H1 (cell line): ENCODE data around the gene YIPF1. TPM values are rescaled to one million over a fixed set of nuclear protein-coding genes. Genes with fewer than 3 reads are reported as not detected.

Source experiments
- CTCF ChIA-PET: fragments of 300-600 bp; sonication (Branson Sonifier 250); formaldehyde crosslinking; loops from one replicate; lab custom pipeline; 2021; ENCODE audit not compliant: partially characterized antibody; lab: Charles Lee
- POLR2A ChIA-PET: fragments of 300-600 bp; sonication (Branson Sonifier 250); formaldehyde crosslinking; loops from one replicate; lab custom pipeline; 2021; ENCODE audit warnings: inconsistent platforms; ENCODE audit not compliant: partially characterized antibody; lab: Charles Lee
- DNase-seq, 2 experiments: peaks; one replicate each; pipeline versions ENCODE4 v3.0.0 to v3.0.0-alpha.2; 2010 to 2022; ENCODE audit warnings: low spot score in 2 of 2, low read depth in 1 of 2, mixed read lengths in 1 of 2
- FAIRE-seq: peaks from 2 replicates; lab custom pipeline; 2011; peaks lifted over from hg19 to GRCh38; lab: Jason Lieb, UNC
- H2AFZ ChIP-seq: 2 replicates; pipeline ENCODE4 v1.8.1; 2012; ENCODE audit warnings: low read length, inconsistent platforms
- H2AK5ac ChIP-seq: 2 replicates; pipeline ENCODE4 v1.6.1; 2013; ENCODE audit warnings: low read depth, low read length
- H2BK120ac ChIP-seq: replicated peaks from 2 replicates; pipeline ENCODE3; 2013; ENCODE audit warnings: low read depth, low read length, inconsistent platforms
- H2BK12ac ChIP-seq: 2 replicates; pipeline ENCODE4 v1.6.1; 2013; ENCODE audit warnings: low read depth, low read length
- H2BK15ac ChIP-seq: 2 replicates; pipeline ENCODE4 v1.6.1; 2013; ENCODE audit warnings: low read length
- H2BK20ac ChIP-seq: 2 replicates; pipeline ENCODE4 v1.6.1; 2013; ENCODE audit warnings: low read length
- H2BK5ac ChIP-seq: 2 replicates; pipeline ENCODE4 v1.6.1; 2013; ENCODE audit warnings: low read depth, low read length
- H3K14ac ChIP-seq: 2 replicates; pipeline ENCODE4 v1.6.1; 2013; ENCODE audit warnings: inconsistent platforms; ENCODE audit not compliant: insufficient read length
- H3K18ac ChIP-seq: 2 replicates; pipeline ENCODE4 v1.6.1; 2013; ENCODE audit warnings: low read length; ENCODE audit errors: extremely low read depth
- H3K23ac ChIP-seq: 2 replicates; pipeline ENCODE4 v1.6.1; 2013; ENCODE audit warnings: inconsistent platforms; ENCODE audit not compliant: insufficient read length
- H3K23me2 ChIP-seq: 2 replicates; pipeline ENCODE4 v1.6.1; 2013; ENCODE audit warnings: low read depth, low read length
- H3K27ac ChIP-seq: 2 replicates; pipeline ENCODE4 v1.6.1; 2011; ENCODE audit warnings: low read depth, low read length, inconsistent platforms
- H3K27me3 ChIP-seq, 4 experiments: replicated peaks in 1 of 4; 1 replicate in 1 of 4; 2 replicates in 3 of 4; pipeline versions ENCODE4 v1.6.1 to v1.8.1; 2011 to 2013; ENCODE audit warnings: low read length in 3 of 4, mild to moderate bottlenecking in 3 of 4, inconsistent platforms in 2 of 4, mixed read lengths in 2 of 4, moderate library complexity in 1 of 4; ENCODE audit not compliant: control insufficient read depth in 3 of 4, insufficient read depth in 3 of 4; ENCODE audit errors: extremely low read depth in 1 of 4
- H3K36me3 ChIP-seq, 4 experiments: 2 replicates each; pipeline versions ENCODE4 v1.6.1 to v1.8.1; 2011 to 2013; ENCODE audit warnings: mild to moderate bottlenecking in 4 of 4, low read length in 3 of 4, moderate library complexity in 2 of 4, control low read depth in 1 of 4, inconsistent platforms in 1 of 4; ENCODE audit not compliant: insufficient read depth in 4 of 4, control insufficient read depth in 2 of 4
- H3K4ac ChIP-seq: replicated peaks from 2 replicates; pipeline ENCODE3; 2013; ENCODE audit warnings: low read length, low read depth, mixed read lengths, inconsistent platforms; ENCODE audit not compliant: insufficient read length
- H3K4me1 ChIP-seq, 4 experiments: replicated peaks in 1 of 4; 1 replicate in 1 of 4; 2 replicates in 3 of 4; pipeline versions ENCODE4 v1.6.1 to v1.8.1; 2011 to 2013; ENCODE audit warnings: low read length in 3 of 4, inconsistent platforms in 2 of 4, mixed read lengths in 1 of 4; ENCODE audit not compliant: insufficient read depth in 4 of 4, control insufficient read depth in 3 of 4
- H3K4me2 ChIP-seq, 2 experiments: 2 replicates each; pipeline versions ENCODE4 v1.6.1 to v1.8.1; 2011 to 2013; ENCODE audit warnings: low read depth in 2 of 2, low read length in 2 of 2, control low read depth in 1 of 2, inconsistent platforms in 1 of 2, mild to moderate bottlenecking in 1 of 2; ENCODE audit not compliant: insufficient read depth in 1 of 2
- H3K4me3 ChIP-seq, 4 experiments: fragments of 200-600, 300-600 bp in 1 of 4; sonication (generic), shearing (Covaris generic), sonication (Bioruptor Twin) in 1 of 4; 2 replicates each; pipeline versions ENCODE4 v1.5.1 to v1.8.1; 2011 to 2016; ENCODE audit warnings: low read length in 4 of 4, low read depth in 3 of 4, control low read depth in 2 of 4, inconsistent platforms in 2 of 4, mild to moderate bottlenecking in 2 of 4, mixed read lengths in 1 of 4, moderate library complexity in 1 of 4; ENCODE audit not compliant: insufficient read depth in 2 of 4; ENCODE audit errors: extremely low read depth in 1 of 4
- H3K56ac ChIP-seq: replicated peaks from 2 replicates; pipeline ENCODE3; 2013; ENCODE audit warnings: low read depth, mild to moderate bottlenecking, mixed read lengths, low read length, inconsistent platforms; ENCODE audit not compliant: insufficient read length
- H3K79me1 ChIP-seq: 2 replicates; pipeline ENCODE4 v1.6.1; 2013; ENCODE audit warnings: low read depth, low read length, control low read depth
- H3K79me2 ChIP-seq, 2 experiments: 2 replicates each; pipeline versions ENCODE4 v1.6.1 to v1.8.1; 2012 to 2013; ENCODE audit warnings: low read length in 2 of 2, mild to moderate bottlenecking in 2 of 2, inconsistent platforms in 1 of 2; ENCODE audit not compliant: insufficient read depth in 2 of 2, control insufficient read depth in 1 of 2
- H3K9ac ChIP-seq, 4 experiments: replicated peaks in 1 of 4; 1 replicate in 1 of 4; 2 replicates in 3 of 4; pipeline versions ENCODE4 v1.6.1 to v1.8.1; 2011 to 2013; ENCODE audit warnings: low read depth in 3 of 4, low read length in 3 of 4, control low read depth in 2 of 4, mild to moderate bottlenecking in 2 of 4, moderate library complexity in 2 of 4, inconsistent platforms in 1 of 4; ENCODE audit errors: extremely low read depth in 1 of 4
- H3K9me3 ChIP-seq, 2 experiments: 2 replicates each; pipeline versions ENCODE4 v1.6.1 to v1.8.1; 2012 to 2013; ENCODE audit warnings: mild to moderate bottlenecking in 2 of 2, moderate library complexity in 2 of 2, control low read depth in 1 of 2, inconsistent platforms in 1 of 2, low read depth in 1 of 2, low read length in 1 of 2, mixed read lengths in 1 of 2; ENCODE audit not compliant: insufficient read depth in 2 of 2
- H4K20me1 ChIP-seq, 2 experiments: replicated peaks in 1 of 2; 2 replicates each; pipeline versions ENCODE3 to v1.8.1; 2011 to 2013; ENCODE audit warnings: inconsistent platforms in 2 of 2, low read length in 2 of 2, mild to moderate bottlenecking in 1 of 2; ENCODE audit not compliant: insufficient read depth in 2 of 2, control insufficient read depth in 1 of 2
- H4K5ac ChIP-seq: 2 replicates; pipeline ENCODE4 v1.6.1; 2013; ENCODE audit warnings: low read length, low read depth, mixed read lengths, inconsistent platforms; ENCODE audit not compliant: insufficient read length
- H4K8ac ChIP-seq: 2 replicates; pipeline ENCODE4 v1.8.0; 2013; ENCODE audit warnings: mild to moderate bottlenecking, moderate library complexity, low read length, inconsistent platforms; ENCODE audit not compliant: insufficient read depth; ENCODE audit errors: extremely low read depth
- H4K91ac ChIP-seq: replicated peaks from 2 replicates; pipeline ENCODE3; 2013; ENCODE audit warnings: low read length, mixed read lengths, inconsistent platforms; ENCODE audit not compliant: insufficient read length
- CHD2 ChIP-seq: IDR thresholded peaks from 2 replicates; pipeline ENCODE4 v1.6.1; 2012; ENCODE audit warnings: low read length, improper control_type of control experiment
- CTCF ChIP-seq, 3 experiments: IDR thresholded peaks; 1 replicate in 2 of 3; 2 replicates in 1 of 3; pipeline versions ENCODE4 v1.5.1 to v1.6.1; 2011; ENCODE audit warnings: low read length in 3 of 3, mild to moderate bottlenecking in 3 of 3, inconsistent platforms in 2 of 3, low read depth in 1 of 3, moderate library complexity in 1 of 3; ENCODE audit not compliant: insufficient read depth in 1 of 3; ENCODE audit errors: control extremely low read depth in 1 of 3
- E2F6 ChIP-seq: IDR thresholded peaks from 2 replicates; pipeline ENCODE4 v1.6.1; 2012; ENCODE audit warnings: inconsistent platforms
- EZH2 ChIP-seq: fragments of 200-600 bp; sonication (generic); IDR thresholded peaks from 2 replicates; pipeline ENCODE4 v1.7.1; 2012; ENCODE audit warnings: low read depth, mild to moderate bottlenecking, moderate library complexity, low read length, inconsistent platforms; ENCODE audit not compliant: severe bottlenecking
- RNF2 ChIP-seq: fragments of 200-900, 300-1000 bp; sonication (generic); IDR thresholded peaks from 2 replicates; pipeline ENCODE4 v1.7.1; 2016; ENCODE audit warnings: borderline replicate concordance, low read depth, mild to moderate bottlenecking, antibody characterized with exemption, low read length; ENCODE audit not compliant: poor library complexity, severe bottlenecking; ENCODE audit errors: missing control alignments
- SIRT6 ChIP-seq: IDR thresholded peaks from one replicate; pipeline ENCODE4 v1.7.1; 2012; ENCODE audit warnings: low read length, inconsistent platforms
- TBP ChIP-seq: IDR thresholded peaks from 2 replicates; pipeline ENCODE4 v1.6.1; 2011; ENCODE audit warnings: low read depth, low read length, improper control_type of control experiment
- USF2 ChIP-seq: IDR thresholded peaks from 2 replicates; pipeline ENCODE4 v1.6.1; 2011; ENCODE audit warnings: low read length, improper control_type of control experiment
- YY1 ChIP-seq: IDR thresholded peaks from 2 replicates; pipeline ENCODE4 v1.6.1; 2011; ENCODE audit warnings: low read depth, mild to moderate bottlenecking, low read length
- WGBS, 2 experiments: shearing (Covaris generic) in 1 of 2; methylation state at CpG; one replicate each; pipeline versions ENCODE4 v1.1.6 to v1.1.7; 2013 to 2015; ENCODE audit warnings: low lambda C conversion rate in 2 of 2, mixed read lengths in 2 of 2, inconsistent platforms in 1 of 2, low coverage in 1 of 2, missing lambda C conversion rate in 1 of 2; ENCODE audit not compliant: insufficient replicate concordance in 2 of 2, insufficient coverage in 1 of 2, insufficient read length in 1 of 2; ENCODE audit errors: extremely low coverage in 1 of 2, missing lambda C conversion rate in 1 of 2; 5-methylcytosine and 5-hydroxymethylcytosine counted together
- polyA plus RNA-seq, 7 experiments: library from polyadenylated mRNA; depleted of rRNA in 3 of 7; stranded (reverse) in 5 of 7; unstranded in 2 of 7; fragments of >200 nt in 5 of 7; fragments of 200-250 nt in 2 of 7; gene quantifications; 1 replicate in 5 of 7; 2 replicates in 1 of 7; 4 replicates in 1 of 7; pipeline versions ENCODE4 v1.2.1 to v1.2.3, GENCODE V29; 2011 to 2013; ENCODE audit warnings: missing spikeins in 2 of 7, mixed read lengths in 2 of 7
- total RNA-seq: library from RNA; stranded (reverse); fragmentation: NEBNext Ultra II Directional; extraction: Animal tissue kit (Norgen Biotek cat#: 25700); gene quantifications from 2 replicates; pipeline ENCODE4 v1.2.1, GENCODE V29; 2021

YIPF1 gene
- total and polyA plus RNA-seq, 2 of the 8 experiments (the other 6 are each of a cell fraction or from before 2014, with no cell fraction given), result 31.8 to 53.7 TPM

GRCh38 chr1:53905509-53905908, 15.9 kb upstream of the YIPF1 start:
- H2BK5ac ChIP-seq, result no peak overlapping the region
- no peaks in the 10 kb centered on the region for H3K79me2 ChIP-seq
- H3K36me3 ChIP-seq, result no peaks in the 10 kb centered on the region
- no peak for DNase-seq
- no peak overlapping the region for H2BK20ac ChIP-seq
- no peak overlapping the region for H4K8ac ChIP-seq
- WGBS, 2 experiments, result 91% methylated on average over 8 of the region's 8 CpGs; no CpG with 5 or more reads in 1 of the 2 experiments
- no peak overlapping the region for H3K9ac ChIP-seq
- no peak overlapping the region for H3K14ac ChIP-seq
- H3K23ac ChIP-seq, result no peak overlapping the region
- no peak overlapping the region for H3K4me2 ChIP-seq
- no peaks in the 10 kb centered on the region for H3K27me3 ChIP-seq
- POLR2A ChIA-PET, result interaction anchor here (0.7 kb wide), 1 partner anchor 518 kb away, joined by 3 read pairs; no protein-coding TSS in a partner anchor
- H3K4me1 ChIP-seq, result peaks cover 0 to 2% (median 0%) of the 10 kb centered on the region in 4 experiments; a peak in 2 of 7 replicates
- H3K23me2 ChIP-seq, result no peaks in the 10 kb centered on the region
- H3K4ac ChIP-seq, result no peak overlapping the region
- no peak overlapping the region for H2AFZ ChIP-seq
- no peak overlapping the region for H2BK15ac ChIP-seq
- H3K79me1 ChIP-seq, result no peaks in the 10 kb centered on the region
- no peak overlapping the region for H2BK120ac ChIP-seq
- H4K20me1 ChIP-seq, result no peaks in the 10 kb centered on the region
- H3K56ac ChIP-seq, result no peak overlapping the region
- no peak overlapping the region for H2BK12ac ChIP-seq
- no peak overlapping the region for H3K27ac ChIP-seq
- H3K4me3 ChIP-seq, result no peak overlapping the region
- H3K9me3 ChIP-seq, result no peaks in the 10 kb centered on the region
- H4K91ac ChIP-seq, result no peak overlapping the region
- no peak overlapping the region for H3K18ac ChIP-seq
- CTCF ChIA-PET, result interaction anchor here (0.9 kb wide), 1 partner anchor 105 kb away, joined by 3 read pairs; no protein-coding TSS in a partner anchor
- no peak for FAIRE-seq
- no peak overlapping the region for H2AK5ac ChIP-seq
- no peak overlapping the region for H4K5ac ChIP-seq
- TF ChIP-seq E2F6 (no peak), YY1 (no peak), CTCF (IDR thresholded peaks at IDR 0.05; ENCODE audit: control extremely low read depth in 1 of 3, insufficient read depth in 1 of 3, low read depth in 1 of 3, low read length in 3 of 3) (no peak), TBP (no peak), SIRT6 (no peak), RNF2 (no peak), CHD2 (no peak), USF2 (no peak), EZH2 (no peak)
